Astrocyte of the cerebellum (primary cell): Measurements from ENCODE around the gene ST6GALNAC6.
A peak's percentile ranks its signal among the peaks of the same experiment; 100 is the strongest.
"Not testable (repeated sequence)": the region's sequence is repeated elsewhere in the genome, so short reads cannot be mapped to it uniquely, and the experiment has no call there.

Source experiments
- DNase-seq: peaks from one replicate; pipeline ENCODE4 v3.0.0-alpha.2; 2011; ENCODE audit warnings: low read depth
- H3K4me3 ChIP-seq: 2 replicates; pipeline ENCODE4 v1.5.1; 2011; ENCODE audit warnings: mild to moderate bottlenecking, low read depth, low read length, moderate library complexity
- CTCF ChIP-seq: IDR thresholded peaks from 2 replicates; pipeline ENCODE4 v1.5.1; 2012; ENCODE audit warnings: low read length, low read depth, moderate library complexity, mild to moderate bottlenecking; ENCODE audit errors: missing control alignments
- in situ Hi-C: cut with HindIII; loops from 2 replicates; pipeline ENCODE4 v1.10.0; 2017; ENCODE audit warnings: low sequenced_read_pairs

The ST6GALNAC6 gene

GRCh38 chr9:127873886-127874285 lies 25.5 kb downstream of the ST6GALNAC6 start:
- in situ Hi-C loops: loop anchor here (5.0 to 25.0 kb wide), 2 partner anchors 112 to 237 kb away; no protein-coding TSS in a partner anchor
- DNase-seq: peak; percentile 16
- TF ChIP-seq CTCF: no peak
- no peak overlapping the region for H3K4me3 ChIP-seq

GRCh38 chr9:127873223-127873691 lies 26.1 kb downstream of the ST6GALNAC6 start:
- in situ Hi-C loops: loop anchor here (5.0 to 25.0 kb wide), 2 partner anchors 111 to 236 kb away; no protein-coding TSS in a partner anchor
- no peak for TF ChIP-seq CTCF
- H3K4me3 ChIP-seq: no peak overlapping the region
- DNase-seq: peak; percentile 23

- in situ Hi-C loops: loop anchor here (5.0 to 25.0 kb wide), 2 partner anchors 110 to 235 kb away; no protein-coding TSS in a partner anchor
- DNase-seq: no peak
- no peak for TF ChIP-seq CTCF
- H3K4me3 ChIP-seq: no peak overlapping the region
Observed at GRCh38 chr9:127872369-127873222, 26.8 kb downstream of the ST6GALNAC6 start.

- no peak overlapping the region for H3K4me3 ChIP-seq
- TF ChIP-seq CTCF: no peak
- DNase-seq: no peak
- in situ Hi-C loops: loop anchor here (5.0 to 25.0 kb wide), 2 partner anchors 109 to 234 kb away; no protein-coding TSS in a partner anchor
Observed at GRCh38 chr9:127871531-127871930, 27.9 kb downstream of the ST6GALNAC6 start.

GRCh38 chr9:127870887-127871286 lies 28.5 kb downstream of the ST6GALNAC6 start:
- H3K4me3 ChIP-seq: no peak overlapping the region
- DNase-seq: no peak
- in situ Hi-C loops: loop anchor here (5.0 to 25.0 kb wide), 2 partner anchors 109 to 234 kb away; no protein-coding TSS in a partner anchor
- no peak for TF ChIP-seq CTCF

GRCh38 chr9:127870153-127870491 lies 29.3 kb downstream of the ST6GALNAC6 start:
- in situ Hi-C loops: loop anchor here (5.0 to 25.0 kb wide), 2 partner anchors 108 to 233 kb away; no protein-coding TSS in a partner anchor
- H3K4me3 ChIP-seq, DNase-seq: not testable (repeated sequence)
